GM23338 (cell line): ENCODE data around the gene ASPSCR1. TPM values are rescaled to one million over a fixed set of nuclear protein-coding genes. Genes with fewer than 3 reads are reported as not detected.

ENCODE experiments used
- ATAC-seq: fragments of 200-7000 bp; cut with Tn5 transposase; 3 replicates; pipeline ENCODE4 v1.9.1; 2020
- DNase-seq: peaks from one replicate; pipeline ENCODE4 v3.0.0-alpha.2; 2015; ENCODE audit warnings: low spot score
- H2AFZ ChIP-seq: fragments of 200-600 bp; sonication (generic); 2 replicates; pipeline ENCODE4 v1.8.0; 2016; ENCODE audit warnings: antibody characterized with exemption, mild to moderate bottlenecking, moderate library complexity
- H3F3A ChIP-seq: fragments of 200-600 bp; sonication (generic); replicated peaks from 2 replicates; pipeline ENCODE4 v1.8.0; 2017; ENCODE audit warnings: antibody characterized with exemption, mixed run types, low read depth
- H3K27ac ChIP-seq: fragments of 200-600 bp; sonication (generic); 2 replicates; pipeline ENCODE4 v1.6.1; 2016; ENCODE audit warnings: low read depth
- H3K27me3 ChIP-seq: fragments of 200-600 bp; sonication (generic); 2 replicates; pipeline ENCODE4 v1.8.0; 2016; ENCODE audit warnings: mild to moderate bottlenecking, mixed run types, moderate library complexity; ENCODE audit not compliant: insufficient read depth
- H3K36me3 ChIP-seq: fragments of 200-600 bp; sonication (generic); 2 replicates; pipeline ENCODE4 v1.8.0; 2016; ENCODE audit warnings: mild to moderate bottlenecking; ENCODE audit not compliant: insufficient read depth
- H3K4me1 ChIP-seq: fragments of 200-600 bp; sonication (generic); 2 replicates; pipeline ENCODE4 v1.8.0; 2016; ENCODE audit warnings: mild to moderate bottlenecking, moderate library complexity; ENCODE audit not compliant: insufficient read depth
- H3K4me2 ChIP-seq: fragments of 200-600 bp; sonication (generic); 2 replicates; pipeline ENCODE4 v1.7.1; 2017; ENCODE audit warnings: mixed run types
- H3K4me3 ChIP-seq: fragments of 200-600 bp; sonication (generic); 2 replicates; pipeline ENCODE4 v1.6.1; 2016; ENCODE audit warnings: mixed run types
- H3K79me2 ChIP-seq: fragments of 200-600 bp; sonication (generic); replicated peaks from 2 replicates; pipeline ENCODE4 v1.8.0; 2017; ENCODE audit warnings: mild to moderate bottlenecking; ENCODE audit not compliant: insufficient read depth
- H3K9me2 ChIP-seq: fragments of 200-600 bp; sonication (generic); 2 replicates; pipeline ENCODE4 v1.8.0; 2017; ENCODE audit not compliant: insufficient read depth
- H4K20me1 ChIP-seq: fragments of 200-600 bp; sonication (generic); replicated peaks from 2 replicates; pipeline ENCODE4 v1.8.0; 2017; ENCODE audit warnings: mild to moderate bottlenecking; ENCODE audit not compliant: insufficient read depth
- H3K27ac Mint-ChIP-seq: 2 replicates; pipeline ENCODE4 v1.8.0; 2020; ENCODE audit warnings: inconsistent platforms, mild to moderate bottlenecking, moderate library complexity, mixed read lengths
- H3K27me3 Mint-ChIP-seq: 3 replicates; pipeline ENCODE4 v1.8.0; 2022; ENCODE audit warnings: low read depth, mild to moderate bottlenecking, moderate library complexity, mixed read lengths, inconsistent platforms; ENCODE audit not compliant: insufficient read depth, poor library complexity
- H3K36me3 Mint-ChIP-seq: 3 replicates; pipeline ENCODE4 v1.8.0; 2021; ENCODE audit warnings: low read depth, mild to moderate bottlenecking, inconsistent platforms, moderate library complexity, mixed read lengths
- H3K4me1 Mint-ChIP-seq: 3 replicates; pipeline ENCODE4 v1.8.0; 2020; ENCODE audit warnings: mild to moderate bottlenecking, inconsistent platforms, mixed read lengths
- H3K4me3 Mint-ChIP-seq: 3 replicates; pipeline ENCODE4 v1.8.0; 2021; ENCODE audit warnings: moderate library complexity, mild to moderate bottlenecking, inconsistent platforms, mixed read lengths
- H3K9me3 Mint-ChIP-seq: 3 replicates; pipeline ENCODE4 v1.8.0; 2020; ENCODE audit warnings: moderate library complexity, mild to moderate bottlenecking, inconsistent platforms, mixed read lengths
- CREB1 ChIP-seq: fragments of 250-450 bp; sonication (Bioruptor Pico); IDR thresholded peaks from 2 replicates; pipeline ENCODE4 v1.5.0; 2020; ENCODE audit warnings: low read depth, mild to moderate bottlenecking, moderate library complexity
- EZH2 ChIP-seq: fragments of 200-600 bp; sonication (generic); IDR thresholded peaks from one replicate; pipeline ENCODE4 v1.8.0; 2017; ENCODE audit warnings: antibody characterized with exemption, mild to moderate bottlenecking, low read depth; ENCODE audit not compliant: unreplicated experiment
- EZH2phosphoT487 ChIP-seq: fragments of 200-600 bp; sonication (generic); IDR thresholded peaks from one replicate; pipeline ENCODE4 v1.8.1; 2018; ENCODE audit warnings: antibody characterized with exemption; ENCODE audit not compliant: unreplicated experiment
- NANOG ChIP-seq: IDR thresholded peaks from 2 replicates; pipeline ENCODE4 v1.6.1; 2016; ENCODE audit warnings: antibody characterized with exemption, borderline replicate concordance
- POLR2AphosphoS5 ChIP-seq: IDR thresholded peaks from 2 replicates; pipeline ENCODE4 v1.6.1; 2016; ENCODE audit warnings: antibody characterized with exemption, low read depth
- STAT1 ChIP-seq: IDR thresholded peaks from one replicate; pipeline ENCODE4 v1.6.1; 2016; ENCODE audit warnings: antibody characterized with exemption; ENCODE audit not compliant: unreplicated experiment
- ZNF114 ChIP-seq: fragments of 250-450 bp; sonication (Bioruptor Pico); IDR thresholded peaks from 2 replicates; pipeline ENCODE4 v1.5.0; 2020; ENCODE audit warnings: mild to moderate bottlenecking, moderate library complexity
- polyA plus RNA-seq: library from polyadenylated mRNA; unstranded; fragments of >200 nt; fragmentation: Nextera tagmentation; extraction: Ambion mirVana; gene quantifications from 2 replicates; pipeline ENCODE4 v1.2.1, GENCODE V29; 2016
- total RNA-seq: library from RNA; depleted of rRNA; stranded (reverse); fragments of >200 nt; shearing (Covaris generic); gene quantifications from 2 replicates; pipeline ENCODE4 v1.2.3, GENCODE V29; 2014
- TF ChIP-seq, protein P1 (sequence below): IDR thresholded peaks from 2 replicates; pipeline ENCODE4 v1.6.1; 2016; ENCODE audit warnings: antibody characterized with exemption
- TF ChIP-seq, protein P2 (sequence below): IDR thresholded peaks from one replicate; pipeline ENCODE4 v1.6.1; 2018; ENCODE audit warnings: antibody characterized with exemption; ENCODE audit not compliant: unreplicated experiment

ASPSCR1 gene
- total and polyA plus RNA-seq, 2 experiments from 2014 or later: 44.2 to 46.9 TPM

DNA sequence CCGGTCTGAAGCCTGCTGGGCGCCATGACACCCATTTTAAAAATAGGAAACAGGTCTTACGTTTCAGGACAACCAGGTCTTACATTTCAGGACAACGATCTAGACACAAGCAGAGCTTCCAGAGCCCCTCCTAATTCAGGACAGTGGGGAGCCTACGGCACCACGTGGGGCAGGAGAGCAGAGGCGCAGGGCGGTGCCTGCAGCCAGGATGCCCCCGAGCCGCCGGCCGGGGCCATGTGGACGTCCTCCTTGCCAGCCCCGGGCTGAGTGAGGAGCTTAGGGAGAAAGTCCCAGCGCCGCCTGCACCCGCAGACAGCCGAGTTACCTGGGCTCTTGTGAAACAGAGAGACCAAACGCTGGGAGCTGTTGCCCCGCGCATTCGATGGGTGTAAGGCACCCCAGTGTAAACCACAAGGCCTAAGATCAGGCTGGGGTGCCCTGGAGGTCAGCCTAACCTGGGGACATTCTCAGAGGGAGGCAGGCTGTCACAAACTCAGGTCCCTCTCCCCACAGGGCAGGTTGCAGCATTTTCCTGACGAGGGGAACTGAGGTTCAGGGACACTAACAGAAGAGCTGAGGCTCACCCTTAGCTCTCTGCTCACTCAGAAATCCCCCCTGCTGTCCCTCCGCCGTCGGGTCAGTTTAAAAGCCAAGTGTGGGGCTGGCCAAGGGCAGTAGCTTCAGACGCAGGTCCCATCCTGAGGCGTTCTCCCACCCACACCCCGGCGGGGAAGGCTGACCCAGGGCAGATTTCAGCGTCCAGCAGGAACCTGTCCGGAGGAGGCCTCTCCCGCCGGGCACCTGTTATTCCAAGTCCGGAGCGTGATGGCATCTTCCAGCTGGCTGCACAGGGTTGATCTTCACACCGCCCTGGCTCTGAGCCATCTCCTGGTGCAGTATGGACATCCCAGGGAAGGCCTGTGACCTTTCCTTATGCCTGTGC lies 14.7 kb upstream of the ASPSCR1 start:
- no peak; the same call in 1 of the 3 replicates for ATAC-seq
- no peak overlapping the region for H3K4me3 ChIP-seq
- peaks cover 94% of the 10 kb centered on the region for H3K27me3 ChIP-seq
- TF ChIP-seq, protein P1, sequence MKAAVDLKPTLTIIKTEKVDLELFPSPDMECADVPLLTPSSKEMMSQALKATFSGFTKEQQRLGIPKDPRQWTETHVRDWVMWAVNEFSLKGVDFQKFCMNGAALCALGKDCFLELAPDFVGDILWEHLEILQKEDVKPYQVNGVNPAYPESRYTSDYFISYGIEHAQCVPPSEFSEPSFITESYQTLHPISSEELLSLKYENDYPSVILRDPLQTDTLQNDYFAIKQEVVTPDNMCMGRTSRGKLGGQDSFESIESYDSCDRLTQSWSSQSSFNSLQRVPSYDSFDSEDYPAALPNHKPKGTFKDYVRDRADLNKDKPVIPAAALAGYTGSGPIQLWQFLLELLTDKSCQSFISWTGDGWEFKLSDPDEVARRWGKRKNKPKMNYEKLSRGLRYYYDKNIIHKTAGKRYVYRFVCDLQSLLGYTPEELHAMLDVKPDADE: no peak
- TF ChIP-seq STAT1 (no peak), CREB1 (CRISPR knock-in tag) (no peak), ZNF114 (no peak), EZH2phosphoT487 (no peak), POLR2AphosphoS5 (no peak), EZH2 (peak; percentile 33)
- H3K4me2 ChIP-seq: peak overlapping the region; percentile 80; the same call in 1 of the 2 replicates
- Mint-ChIP-seq H3K27ac (no peak overlapping the region), H3K4me1 (no peaks in the 10 kb centered on the region; the same call in 1 of the 3 replicates), H3K9me3 (peaks cover 3% of the 10 kb centered on the region; the same call in 1 of the 3 replicates), H3K27me3 (peaks cover 65% of the 10 kb centered on the region), H3K4me3 (peak overlapping the region; percentile 37; the same call in 2 of the 3 replicates), H3K36me3 (no peaks in the 10 kb centered on the region; the same call in 2 of the 3 replicates)
- DNase-seq: peak; percentile 39
- peak overlapping the region; percentile 32; the same call in 1 of the 2 replicates for H2AFZ ChIP-seq
- H3K9me2 ChIP-seq: no peaks in the 10 kb centered on the region
- 0 out of 2 replicates have a peak, but pooled peaks cover 6% of the 10 kb centered on the region for H4K20me1 ChIP-seq
- no peaks in the 10 kb centered on the region for H3K36me3 ChIP-seq
- H3F3A ChIP-seq: peaks cover 15% of the 10 kb centered on the region
- H3K27ac ChIP-seq: no peak overlapping the region
- no peaks in the 10 kb centered on the region for H3K79me2 ChIP-seq
- H3K4me1 ChIP-seq: peaks cover 19% of the 10 kb centered on the region

DNA sequence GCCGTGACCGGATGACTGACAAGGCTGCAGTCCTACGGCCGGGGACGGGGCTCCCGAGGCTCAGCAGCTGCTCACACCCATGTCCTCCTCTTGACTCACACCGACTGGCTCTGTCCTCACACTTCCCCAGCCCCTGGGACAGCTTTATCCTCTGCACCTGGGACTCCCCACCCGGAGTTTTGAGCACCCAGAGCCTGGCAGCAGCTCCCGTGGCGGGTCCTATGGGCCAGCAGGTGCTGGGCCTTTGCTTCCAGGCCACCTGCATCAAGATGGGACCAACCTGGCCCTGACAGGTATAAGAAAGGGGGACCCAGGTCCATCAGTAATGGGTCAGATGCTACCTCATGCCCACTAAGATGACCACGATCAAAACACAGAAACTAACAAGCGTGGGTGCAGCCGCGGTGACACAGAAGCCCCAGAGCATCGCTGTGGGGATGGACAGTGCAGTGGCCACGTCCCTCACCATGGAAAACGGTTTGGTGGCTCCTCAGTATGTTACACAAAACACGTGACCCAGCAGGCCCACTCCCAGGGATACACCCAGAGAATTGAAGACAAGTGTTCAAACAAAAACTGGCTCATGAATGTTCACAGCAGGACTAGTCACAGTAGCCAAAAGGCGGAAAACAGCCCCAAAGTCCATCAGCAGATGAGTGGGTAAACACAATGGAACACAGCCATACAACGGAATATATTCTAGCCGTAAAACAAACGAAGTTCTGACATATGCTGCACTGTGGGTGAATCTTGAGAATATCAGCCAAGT lies 13.2 kb upstream of the ASPSCR1 start:
- no peak for ATAC-seq
- Mint-ChIP-seq H3K9me3 (no peaks in the 10 kb centered on the region; the same call in 2 of the 3 replicates), H3K36me3 (no peaks in the 10 kb centered on the region), H3K4me1 (peaks cover 3% of the 10 kb centered on the region; the same call in 1 of the 3 replicates), H3K4me3 (no peak overlapping the region; the same call in 2 of the 3 replicates), H3K27ac (no peak overlapping the region), H3K27me3 (peaks cover 61% of the 10 kb centered on the region)
- TF ChIP-seq NANOG (no peak), CREB1 (CRISPR knock-in tag) (no peak), EZH2 (no peak), EZH2phosphoT487 (no peak), POLR2AphosphoS5 (no peak), ZNF114 (no peak)
- TF ChIP-seq, protein P2, sequence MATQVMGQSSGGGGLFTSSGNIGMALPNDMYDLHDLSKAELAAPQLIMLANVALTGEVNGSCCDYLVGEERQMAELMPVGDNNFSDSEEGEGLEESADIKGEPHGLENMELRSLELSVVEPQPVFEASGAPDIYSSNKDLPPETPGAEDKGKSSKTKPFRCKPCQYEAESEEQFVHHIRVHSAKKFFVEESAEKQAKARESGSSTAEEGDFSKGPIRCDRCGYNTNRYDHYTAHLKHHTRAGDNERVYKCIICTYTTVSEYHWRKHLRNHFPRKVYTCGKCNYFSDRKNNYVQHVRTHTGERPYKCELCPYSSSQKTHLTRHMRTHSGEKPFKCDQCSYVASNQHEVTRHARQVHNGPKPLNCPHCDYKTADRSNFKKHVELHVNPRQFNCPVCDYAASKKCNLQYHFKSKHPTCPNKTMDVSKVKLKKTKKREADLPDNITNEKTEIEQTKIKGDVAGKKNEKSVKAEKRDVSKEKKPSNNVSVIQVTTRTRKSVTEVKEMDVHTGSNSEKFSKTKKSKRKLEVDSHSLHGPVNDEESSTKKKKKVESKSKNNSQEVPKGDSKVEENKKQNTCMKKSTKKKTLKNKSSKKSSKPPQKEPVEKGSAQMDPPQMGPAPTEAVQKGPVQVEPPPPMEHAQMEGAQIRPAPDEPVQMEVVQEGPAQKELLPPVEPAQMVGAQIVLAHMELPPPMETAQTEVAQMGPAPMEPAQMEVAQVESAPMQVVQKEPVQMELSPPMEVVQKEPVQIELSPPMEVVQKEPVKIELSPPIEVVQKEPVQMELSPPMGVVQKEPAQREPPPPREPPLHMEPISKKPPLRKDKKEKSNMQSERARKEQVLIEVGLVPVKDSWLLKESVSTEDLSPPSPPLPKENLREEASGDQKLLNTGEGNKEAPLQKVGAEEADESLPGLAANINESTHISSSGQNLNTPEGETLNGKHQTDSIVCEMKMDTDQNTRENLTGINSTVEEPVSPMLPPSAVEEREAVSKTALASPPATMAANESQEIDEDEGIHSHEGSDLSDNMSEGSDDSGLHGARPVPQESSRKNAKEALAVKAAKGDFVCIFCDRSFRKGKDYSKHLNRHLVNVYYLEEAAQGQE: no peak
- H3K27ac ChIP-seq: no peak overlapping the region
- H3K4me2 ChIP-seq: no peak overlapping the region
- H2AFZ ChIP-seq: no peak overlapping the region
- peaks cover 94% of the 10 kb centered on the region for H3K27me3 ChIP-seq
- H3K4me3 ChIP-seq: no peak overlapping the region
- no peaks in the 10 kb centered on the region for H4K20me1 ChIP-seq
- H3K4me1 ChIP-seq: peaks cover 26% of the 10 kb centered on the region
- H3F3A ChIP-seq: peaks cover 22% of the 10 kb centered on the region
- DNase-seq: no peak
- H3K36me3 ChIP-seq: no peaks in the 10 kb centered on the region
- H3K79me2 ChIP-seq: no peaks in the 10 kb centered on the region
- H3K9me2 ChIP-seq: no peaks in the 10 kb centered on the region
